H1 (cell line): ENCODE results near the gene FLCN. TPM values are rescaled to one million over a fixed set of nuclear protein-coding genes. Genes with fewer than 3 reads are reported as not detected.

Experiments
- CTCF ChIA-PET: fragments of 300-600 bp; sonication (Branson Sonifier 250); formaldehyde crosslinking; loops from one replicate; lab custom pipeline; 2021; ENCODE audit not compliant: partially characterized antibody; lab: Charles Lee
- POLR2A ChIA-PET: fragments of 300-600 bp; sonication (Branson Sonifier 250); formaldehyde crosslinking; loops from one replicate; lab custom pipeline; 2021; ENCODE audit warnings: inconsistent platforms; ENCODE audit not compliant: partially characterized antibody; lab: Charles Lee
- DNase-seq, 2 experiments: peaks; one replicate each; pipeline versions ENCODE4 v3.0.0 to v3.0.0-alpha.2; 2010 to 2022; ENCODE audit warnings: low spot score in 2 of 2, low read depth in 1 of 2, mixed read lengths in 1 of 2
- FAIRE-seq: peaks from 2 replicates; lab custom pipeline; 2011; peaks lifted over from hg19 to GRCh38; lab: Jason Lieb, UNC
- H2AFZ ChIP-seq: 2 replicates; pipeline ENCODE4 v1.8.1; 2012; ENCODE audit warnings: low read length, inconsistent platforms
- H2AK5ac ChIP-seq: 2 replicates; pipeline ENCODE4 v1.6.1; 2013; ENCODE audit warnings: low read depth, low read length
- H2BK120ac ChIP-seq: replicated peaks from 2 replicates; pipeline ENCODE3; 2013; ENCODE audit warnings: low read depth, low read length, inconsistent platforms
- H2BK12ac ChIP-seq: 2 replicates; pipeline ENCODE4 v1.6.1; 2013; ENCODE audit warnings: low read depth, low read length
- H2BK15ac ChIP-seq: 2 replicates; pipeline ENCODE4 v1.6.1; 2013; ENCODE audit warnings: low read length
- H2BK20ac ChIP-seq: 2 replicates; pipeline ENCODE4 v1.6.1; 2013; ENCODE audit warnings: low read length
- H2BK5ac ChIP-seq: 2 replicates; pipeline ENCODE4 v1.6.1; 2013; ENCODE audit warnings: low read depth, low read length
- H3K14ac ChIP-seq: 2 replicates; pipeline ENCODE4 v1.6.1; 2013; ENCODE audit warnings: inconsistent platforms; ENCODE audit not compliant: insufficient read length
- H3K18ac ChIP-seq: 2 replicates; pipeline ENCODE4 v1.6.1; 2013; ENCODE audit warnings: low read length; ENCODE audit errors: extremely low read depth
- H3K23ac ChIP-seq: 2 replicates; pipeline ENCODE4 v1.6.1; 2013; ENCODE audit warnings: inconsistent platforms; ENCODE audit not compliant: insufficient read length
- H3K23me2 ChIP-seq: 2 replicates; pipeline ENCODE4 v1.6.1; 2013; ENCODE audit warnings: low read depth, low read length
- H3K27ac ChIP-seq: 2 replicates; pipeline ENCODE4 v1.6.1; 2011; ENCODE audit warnings: low read depth, low read length, inconsistent platforms
- H3K27me3 ChIP-seq, 4 experiments: replicated peaks in 1 of 4; 1 replicate in 1 of 4; 2 replicates in 3 of 4; pipeline versions ENCODE4 v1.6.1 to v1.8.1; 2011 to 2013; ENCODE audit warnings: low read length in 3 of 4, mild to moderate bottlenecking in 3 of 4, inconsistent platforms in 2 of 4, mixed read lengths in 2 of 4, moderate library complexity in 1 of 4; ENCODE audit not compliant: control insufficient read depth in 3 of 4, insufficient read depth in 3 of 4; ENCODE audit errors: extremely low read depth in 1 of 4
- H3K36me3 ChIP-seq, 4 experiments: 2 replicates each; pipeline versions ENCODE4 v1.6.1 to v1.8.1; 2011 to 2013; ENCODE audit warnings: mild to moderate bottlenecking in 4 of 4, low read length in 3 of 4, moderate library complexity in 2 of 4, control low read depth in 1 of 4, inconsistent platforms in 1 of 4; ENCODE audit not compliant: insufficient read depth in 4 of 4, control insufficient read depth in 2 of 4
- H3K4ac ChIP-seq: replicated peaks from 2 replicates; pipeline ENCODE3; 2013; ENCODE audit warnings: low read length, low read depth, mixed read lengths, inconsistent platforms; ENCODE audit not compliant: insufficient read length
- H3K4me1 ChIP-seq, 4 experiments: replicated peaks in 1 of 4; 1 replicate in 1 of 4; 2 replicates in 3 of 4; pipeline versions ENCODE4 v1.6.1 to v1.8.1; 2011 to 2013; ENCODE audit warnings: low read length in 3 of 4, inconsistent platforms in 2 of 4, mixed read lengths in 1 of 4; ENCODE audit not compliant: insufficient read depth in 4 of 4, control insufficient read depth in 3 of 4
- H3K4me2 ChIP-seq, 2 experiments: 2 replicates each; pipeline versions ENCODE4 v1.6.1 to v1.8.1; 2011 to 2013; ENCODE audit warnings: low read depth in 2 of 2, low read length in 2 of 2, control low read depth in 1 of 2, inconsistent platforms in 1 of 2, mild to moderate bottlenecking in 1 of 2; ENCODE audit not compliant: insufficient read depth in 1 of 2
- H3K4me3 ChIP-seq, 4 experiments: fragments of 200-600, 300-600 bp in 1 of 4; sonication (generic), shearing (Covaris generic), sonication (Bioruptor Twin) in 1 of 4; 2 replicates each; pipeline versions ENCODE4 v1.5.1 to v1.8.1; 2011 to 2016; ENCODE audit warnings: low read length in 4 of 4, low read depth in 3 of 4, control low read depth in 2 of 4, inconsistent platforms in 2 of 4, mild to moderate bottlenecking in 2 of 4, mixed read lengths in 1 of 4, moderate library complexity in 1 of 4; ENCODE audit not compliant: insufficient read depth in 2 of 4; ENCODE audit errors: extremely low read depth in 1 of 4
- H3K56ac ChIP-seq: replicated peaks from 2 replicates; pipeline ENCODE3; 2013; ENCODE audit warnings: low read depth, mild to moderate bottlenecking, mixed read lengths, low read length, inconsistent platforms; ENCODE audit not compliant: insufficient read length
- H3K79me1 ChIP-seq: 2 replicates; pipeline ENCODE4 v1.6.1; 2013; ENCODE audit warnings: low read depth, low read length, control low read depth
- H3K79me2 ChIP-seq, 2 experiments: 2 replicates each; pipeline versions ENCODE4 v1.6.1 to v1.8.1; 2012 to 2013; ENCODE audit warnings: low read length in 2 of 2, mild to moderate bottlenecking in 2 of 2, inconsistent platforms in 1 of 2; ENCODE audit not compliant: insufficient read depth in 2 of 2, control insufficient read depth in 1 of 2
- H3K9ac ChIP-seq, 4 experiments: replicated peaks in 1 of 4; 1 replicate in 1 of 4; 2 replicates in 3 of 4; pipeline versions ENCODE4 v1.6.1 to v1.8.1; 2011 to 2013; ENCODE audit warnings: low read depth in 3 of 4, low read length in 3 of 4, control low read depth in 2 of 4, mild to moderate bottlenecking in 2 of 4, moderate library complexity in 2 of 4, inconsistent platforms in 1 of 4; ENCODE audit errors: extremely low read depth in 1 of 4
- H3K9me3 ChIP-seq, 2 experiments: 2 replicates each; pipeline versions ENCODE4 v1.6.1 to v1.8.1; 2012 to 2013; ENCODE audit warnings: mild to moderate bottlenecking in 2 of 2, moderate library complexity in 2 of 2, control low read depth in 1 of 2, inconsistent platforms in 1 of 2, low read depth in 1 of 2, low read length in 1 of 2, mixed read lengths in 1 of 2; ENCODE audit not compliant: insufficient read depth in 2 of 2
- H4K20me1 ChIP-seq, 2 experiments: replicated peaks in 1 of 2; 2 replicates each; pipeline versions ENCODE3 to v1.8.1; 2011 to 2013; ENCODE audit warnings: inconsistent platforms in 2 of 2, low read length in 2 of 2, mild to moderate bottlenecking in 1 of 2; ENCODE audit not compliant: insufficient read depth in 2 of 2, control insufficient read depth in 1 of 2
- H4K5ac ChIP-seq: 2 replicates; pipeline ENCODE4 v1.6.1; 2013; ENCODE audit warnings: low read length, low read depth, mixed read lengths, inconsistent platforms; ENCODE audit not compliant: insufficient read length
- H4K8ac ChIP-seq: 2 replicates; pipeline ENCODE4 v1.8.0; 2013; ENCODE audit warnings: mild to moderate bottlenecking, moderate library complexity, low read length, inconsistent platforms; ENCODE audit not compliant: insufficient read depth; ENCODE audit errors: extremely low read depth
- H4K91ac ChIP-seq: replicated peaks from 2 replicates; pipeline ENCODE3; 2013; ENCODE audit warnings: low read length, mixed read lengths, inconsistent platforms; ENCODE audit not compliant: insufficient read length
- BRCA1 ChIP-seq: IDR thresholded peaks from 2 replicates; pipeline ENCODE4 v1.6.1; 2012; ENCODE audit warnings: low read depth, low read length, improper control_type of control experiment
- CEBPB ChIP-seq: IDR thresholded peaks from 2 replicates; pipeline ENCODE4 v1.6.1; 2012; ENCODE audit warnings: low read depth, low read length
- CTBP2 ChIP-seq: IDR thresholded peaks from 2 replicates; pipeline ENCODE4 v1.7.0; 2011; ENCODE audit warnings: borderline replicate concordance, mild to moderate bottlenecking, moderate library complexity, mixed read lengths, low read length; ENCODE audit not compliant: insufficient read depth, insufficient read length
- JUND ChIP-seq: IDR thresholded peaks from 2 replicates; pipeline ENCODE4 v1.6.1; 2011; ENCODE audit warnings: mild to moderate bottlenecking, improper control_type of control experiment, low read length
- KDM5A ChIP-seq: fragments of 200-600 bp; IDR thresholded peaks from 2 replicates; pipeline ENCODE4 v1.7.1; 2012; ENCODE audit warnings: mild to moderate bottlenecking, low read length, inconsistent platforms, mixed read lengths
- RAD21 ChIP-seq, 2 experiments: IDR thresholded peaks in 1 of 2; conservative IDR thresholded peaks in 1 of 2; 2 replicates each; pipeline ENCODE4 v1.6.1; 2011; ENCODE audit warnings: low read depth in 2 of 2, low read length in 2 of 2, improper control_type of control experiment in 1 of 2, inconsistent platforms in 1 of 2, mild to moderate bottlenecking in 1 of 2, moderate library complexity in 1 of 2
- TAF7 ChIP-seq: optimal IDR thresholded peaks from 2 replicates; pipeline ENCODE3; 2011; ENCODE audit warnings: low read depth, mild to moderate bottlenecking, inconsistent platforms, low read length, moderate library complexity, borderline replicate concordance
- TBP ChIP-seq: IDR thresholded peaks from 2 replicates; pipeline ENCODE4 v1.6.1; 2011; ENCODE audit warnings: low read depth, low read length, improper control_type of control experiment
- TCF12 ChIP-seq: IDR thresholded peaks from 2 replicates; pipeline ENCODE4 v1.6.1; 2011; ENCODE audit warnings: low read depth, mild to moderate bottlenecking, low read length
- WGBS, 2 experiments: shearing (Covaris generic) in 1 of 2; methylation state at CpG; one replicate each; pipeline versions ENCODE4 v1.1.6 to v1.1.7; 2013 to 2015; ENCODE audit warnings: low lambda C conversion rate in 2 of 2, mixed read lengths in 2 of 2, inconsistent platforms in 1 of 2, low coverage in 1 of 2, missing lambda C conversion rate in 1 of 2; ENCODE audit not compliant: insufficient replicate concordance in 2 of 2, insufficient coverage in 1 of 2, insufficient read length in 1 of 2; ENCODE audit errors: extremely low coverage in 1 of 2, missing lambda C conversion rate in 1 of 2; 5-methylcytosine and 5-hydroxymethylcytosine counted together
- polyA plus RNA-seq, 7 experiments: library from polyadenylated mRNA; depleted of rRNA in 3 of 7; stranded (reverse) in 5 of 7; unstranded in 2 of 7; fragments of >200 nt in 5 of 7; fragments of 200-250 nt in 2 of 7; gene quantifications; 1 replicate in 5 of 7; 2 replicates in 1 of 7; 4 replicates in 1 of 7; pipeline versions ENCODE4 v1.2.1 to v1.2.3, GENCODE V29; 2011 to 2013; ENCODE audit warnings: missing spikeins in 2 of 7, mixed read lengths in 2 of 7
- total RNA-seq: library from RNA; stranded (reverse); fragmentation: NEBNext Ultra II Directional; extraction: Animal tissue kit (Norgen Biotek cat#: 25700); gene quantifications from 2 replicates; pipeline ENCODE4 v1.2.1, GENCODE V29; 2021
- TF ChIP-seq, protein P1 (sequence below), 3 experiments: IDR thresholded peaks; 1 replicate in 2 of 3; 2 replicates in 1 of 3; pipeline versions ENCODE4 v1.5.1 to v1.6.1; 2011; ENCODE audit warnings: low read length in 3 of 3, mild to moderate bottlenecking in 3 of 3, inconsistent platforms in 2 of 3, low read depth in 1 of 3, moderate library complexity in 1 of 3; ENCODE audit not compliant: insufficient read depth in 1 of 3; ENCODE audit errors: control extremely low read depth in 1 of 3
- TF ChIP-seq, protein P2 (sequence below): IDR thresholded peaks from 2 replicates; pipeline ENCODE4 v1.6.1; 2011; ENCODE audit warnings: low read depth, mild to moderate bottlenecking, low read length; ENCODE audit not compliant: insufficient read depth

The FLCN gene
- total and polyA plus RNA-seq, 2 of the 8 experiments (the other 6 are each of a cell fraction or from before 2014, with no cell fraction given) = 15.6 to 34.6 TPM

DNA sequence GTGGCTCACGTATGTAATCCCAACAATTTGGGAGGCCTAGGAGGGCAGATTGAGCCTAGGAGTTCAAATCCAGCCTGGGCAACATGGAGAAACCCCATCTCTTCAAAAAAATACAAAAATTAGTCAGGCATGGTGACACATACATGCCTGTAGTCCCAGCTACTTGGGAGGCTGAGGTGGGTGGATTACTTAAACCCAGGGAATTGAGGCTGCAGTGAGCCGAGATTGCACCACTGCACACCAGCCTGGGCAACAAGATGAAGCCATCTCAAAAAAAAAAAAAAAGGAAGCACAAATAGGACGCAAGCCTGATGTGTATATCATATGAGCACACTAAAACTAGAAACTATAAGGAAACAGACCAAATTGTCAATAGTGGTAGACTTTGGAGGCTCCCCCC is 17.1 kb upstream of the FLCN start:
- H3K14ac ChIP-seq = no peak overlapping the region
- H2BK20ac ChIP-seq = no peak overlapping the region
- H3K79me2 ChIP-seq = no peaks in the 10 kb centered on the region
- H4K8ac ChIP-seq = no peak overlapping the region
- 0 out of 2 replicates have a peak, but pooled peaks cover 2% of the 10 kb centered on the region for H3K79me1 ChIP-seq
- no peaks in the 10 kb centered on the region for H3K4me1 ChIP-seq
- no peaks in the 10 kb centered on the region for H3K23me2 ChIP-seq
- no peaks in the 10 kb centered on the region for H3K9me3 ChIP-seq
- H2BK120ac ChIP-seq = no peak overlapping the region
- no peak overlapping the region for H3K4ac ChIP-seq
- no peak overlapping the region for H3K4me3 ChIP-seq
- WGBS, 2 experiments = 95% methylated on average over 2 of the region's 3 CpGs; no CpG with 5 or more reads in 1 of the 2 experiments
- no peak overlapping the region for H2BK5ac ChIP-seq
- no peak overlapping the region for H3K23ac ChIP-seq
- H4K20me1 ChIP-seq = peaks cover 0 to 3% of the 10 kb centered on the region in 2 experiments
- ChIA-PET POLR2A (no interaction called here), CTCF (interaction anchor here (0.8 to 1.3 kb wide), 4 partner anchors 10 to 15 kb away, joined by 3 to 4 read pairs (median 3); no protein-coding TSS in a partner anchor)
- H3K27ac ChIP-seq = no peak overlapping the region
- H3K4me2 ChIP-seq = no peak overlapping the region
- no peak overlapping the region for H2AK5ac ChIP-seq
- DNase-seq = no peak
- H3K9ac ChIP-seq = no peak overlapping the region
- no peaks in the 10 kb centered on the region for H3K27me3 ChIP-seq
- FAIRE-seq = no peak
- no peak overlapping the region for H2BK12ac ChIP-seq
- H4K5ac ChIP-seq = no peak overlapping the region
- H3K56ac ChIP-seq = no peak overlapping the region
- no peak overlapping the region for H2AFZ ChIP-seq
- no peak overlapping the region for H2BK15ac ChIP-seq
- H3K18ac ChIP-seq = no peak overlapping the region
- peaks cover 22 to 52% (median 38%) of the 10 kb centered on the region in 4 experiments for H3K36me3 ChIP-seq
- H4K91ac ChIP-seq = no peak overlapping the region
- no peak for TF ChIP-seq JUND
- TF ChIP-seq CEBPB = no peak
- TF ChIP-seq TAF7 = no peak
- no peak for TF ChIP-seq TCF12
- TF ChIP-seq TBP = no peak
- TF ChIP-seq, protein P1, sequence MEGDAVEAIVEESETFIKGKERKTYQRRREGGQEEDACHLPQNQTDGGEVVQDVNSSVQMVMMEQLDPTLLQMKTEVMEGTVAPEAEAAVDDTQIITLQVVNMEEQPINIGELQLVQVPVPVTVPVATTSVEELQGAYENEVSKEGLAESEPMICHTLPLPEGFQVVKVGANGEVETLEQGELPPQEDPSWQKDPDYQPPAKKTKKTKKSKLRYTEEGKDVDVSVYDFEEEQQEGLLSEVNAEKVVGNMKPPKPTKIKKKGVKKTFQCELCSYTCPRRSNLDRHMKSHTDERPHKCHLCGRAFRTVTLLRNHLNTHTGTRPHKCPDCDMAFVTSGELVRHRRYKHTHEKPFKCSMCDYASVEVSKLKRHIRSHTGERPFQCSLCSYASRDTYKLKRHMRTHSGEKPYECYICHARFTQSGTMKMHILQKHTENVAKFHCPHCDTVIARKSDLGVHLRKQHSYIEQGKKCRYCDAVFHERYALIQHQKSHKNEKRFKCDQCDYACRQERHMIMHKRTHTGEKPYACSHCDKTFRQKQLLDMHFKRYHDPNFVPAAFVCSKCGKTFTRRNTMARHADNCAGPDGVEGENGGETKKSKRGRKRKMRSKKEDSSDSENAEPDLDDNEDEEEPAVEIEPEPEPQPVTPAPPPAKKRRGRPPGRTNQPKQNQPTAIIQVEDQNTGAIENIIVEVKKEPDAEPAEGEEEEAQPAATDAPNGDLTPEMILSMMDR (IDR thresholded peaks at IDR 0.05; ENCODE audit: control extremely low read depth in 1 of 3, insufficient read depth in 1 of 3, low read depth in 1 of 3, low read length in 3 of 3) = no peak
- no peak for TF ChIP-seq BRCA1
- no peak for TF ChIP-seq RAD21 (IDR thresholded peaks at IDR 0.05 in 1 of 2, conservative IDR thresholded peaks at IDR 0.05 in 1 of 2; ENCODE audit: low read depth in 2 of 2, low read length in 2 of 2)
- TF ChIP-seq KDM5A = no peak
- TF ChIP-seq, protein P2, sequence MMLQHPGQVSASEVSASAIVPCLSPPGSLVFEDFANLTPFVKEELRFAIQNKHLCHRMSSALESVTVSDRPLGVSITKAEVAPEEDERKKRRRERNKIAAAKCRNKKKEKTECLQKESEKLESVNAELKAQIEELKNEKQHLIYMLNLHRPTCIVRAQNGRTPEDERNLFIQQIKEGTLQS = no peak
- no peak for TF ChIP-seq CTBP2
